GM12892 (cell line): Measurements from ENCODE around the gene FOXJ3.

Experiments
- POLR2A ChIP-seq: IDR thresholded peaks from 2 replicates; pipeline ENCODE4 v1.6.1; 2011; ENCODE audit warnings: low read depth, low read length, control low read depth
- POLR2AphosphoS5 ChIP-seq: IDR thresholded peaks from 2 replicates; pipeline ENCODE4 v1.6.1; 2011; ENCODE audit warnings: low read depth, low read length, control low read depth

DNA sequence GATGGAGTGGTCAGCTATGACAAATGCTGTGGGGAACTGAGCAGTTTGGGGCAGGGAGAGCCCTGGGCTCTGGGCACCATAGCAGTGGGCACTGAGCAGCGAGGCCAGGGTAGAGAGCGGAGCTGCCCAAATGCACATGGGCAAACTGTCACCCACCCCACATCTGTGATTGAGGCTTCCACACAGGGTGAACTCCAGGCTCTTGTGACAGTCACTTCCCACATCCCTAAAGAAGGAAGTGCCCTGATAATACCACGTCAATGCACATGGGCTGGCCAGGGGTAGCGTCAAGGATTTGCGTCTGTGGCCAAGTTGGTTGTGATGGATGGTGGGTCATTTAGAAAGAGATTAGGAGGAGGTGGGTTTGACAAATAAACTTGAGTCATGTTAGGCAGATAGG lies 184.4 kb downstream of the FOXJ3 start:
- TF ChIP-seq POLR2A (no peak), POLR2AphosphoS5 (no peak)
